Natural killer cell (primary cell): ENCODE results near the gene AUH. TPM values are rescaled to one million over a fixed set of nuclear protein-coding genes. Genes with fewer than 3 reads are reported as not detected.

Experiments
- ATAC-seq, 3 donors: fragments of 150-1000 bp in 2 of 3; fragments of 200-7000 bp in 1 of 3; cut with Tn5 transposase; 1 replicate in 1 of 3; 2 replicates in 2 of 3; pipeline ENCODE4 v1.10.0; 2021; ENCODE audit warnings: mild to moderate bottlenecking in 2 of 3, moderate library complexity in 2 of 3
- DNase-seq, 2 donors: peaks; one replicate each; pipeline versions ENCODE4 v3.0.0 to v3.0.0-alpha.2; 2013 to 2021; ENCODE audit warnings: mixed read lengths in 1 of 2
- H3K27ac ChIP-seq: one replicate; pipeline ENCODE4 v1.5.1; 2013; ENCODE audit warnings: mild to moderate bottlenecking, low read length
- H3K27me3 ChIP-seq: one replicate; pipeline ENCODE4 v1.6.1; 2013; ENCODE audit warnings: low read length; ENCODE audit not compliant: control insufficient read depth, insufficient read depth
- H3K36me3 ChIP-seq: one replicate; pipeline ENCODE4 v1.6.1; 2013; ENCODE audit warnings: low read length; ENCODE audit not compliant: control insufficient read depth, insufficient read depth
- H3K4me1 ChIP-seq: one replicate; pipeline ENCODE4 v1.6.1; 2013; ENCODE audit warnings: low read length; ENCODE audit not compliant: control insufficient read depth, insufficient read depth
- H3K4me3 ChIP-seq: one replicate; pipeline ENCODE4 v1.5.1; 2013; ENCODE audit warnings: low read length
- H3K9me3 ChIP-seq: one replicate; pipeline ENCODE4 v1.6.1; 2013; ENCODE audit warnings: low read length; ENCODE audit not compliant: control insufficient read depth, insufficient read depth
- H3K27ac Mint-ChIP-seq, 2 donors: one replicate each; pipeline ENCODE4 v1.8.0; 2022; ENCODE audit warnings: mild to moderate bottlenecking in 2 of 2, mixed read lengths in 2 of 2, moderate library complexity in 1 of 2
- H3K27me3 Mint-ChIP-seq, 2 donors: one replicate each; pipeline ENCODE4 v1.8.0; 2022; ENCODE audit warnings: low read depth in 2 of 2, mixed read lengths in 2 of 2
- H3K36me3 Mint-ChIP-seq: one replicate; pipeline ENCODE4 v1.8.0; 2022; ENCODE audit warnings: mixed read lengths
- H3K4me1 Mint-ChIP-seq, 2 donors: one replicate each; pipeline ENCODE4 v1.8.0; 2022; ENCODE audit warnings: mixed read lengths in 2 of 2
- H3K4me3 Mint-ChIP-seq: one replicate; pipeline ENCODE4 v1.8.0; 2022; ENCODE audit warnings: mild to moderate bottlenecking, moderate library complexity, mixed read lengths
- H3K9me3 Mint-ChIP-seq, 2 donors: one replicate each; pipeline ENCODE4 v1.8.0; 2022; ENCODE audit warnings: mixed read lengths in 2 of 2
- CTCF ChIP-seq: fragments of 200-600 bp; IDR thresholded peaks from one replicate; pipeline ENCODE4 v1.8.0; 2022; ENCODE audit warnings: antibody characterized with exemption
- WGBS: methylation state at CpG from one replicate; pipeline ENCODE4 v1.1.7; 2013; ENCODE audit warnings: missing lambda C conversion rate; ENCODE audit not compliant: insufficient coverage; 5-methylcytosine and 5-hydroxymethylcytosine counted together
- intact Hi-C: fragments of 100-400 bp; cut with micrococcal nuclease; formaldehyde crosslinking; loops from one replicate; pipeline ENCODE4 v1.14.2; 2022
- total RNA-seq, 4 donors: library from RNA; stranded (reverse); fragments of 120-200 nt in 1 of 4; gene quantifications; one replicate each; pipeline versions ENCODE4 v1.2.3 to v1.2.4, GENCODE V29; 2013 to 2022

Gene AUH
- total RNA-seq, 3 donors from 2014 or later (not counting 1 experiment from before 2014, with no cell fraction given): 26.7 to 36.6 (median 34.9) TPM

GRCh38 chr9:91395106-91395552, 33.4 kb upstream of the AUH start:
- H3K4me3 ChIP-seq: no peak overlapping the region
- Mint-ChIP-seq H3K4me3 (no peak overlapping the region), H3K9me3 (no peaks in the 10 kb centered on the region), H3K36me3 (no peaks in the 10 kb centered on the region), H3K4me1 (peaks cover 0 to 8% of the 10 kb centered on the region in 2 donors), H3K27me3 (no peaks in the 10 kb centered on the region), H3K27ac (no peak overlapping the region)
- intact Hi-C loops: no loop called here
- no peaks in the 10 kb centered on the region for H3K4me1 ChIP-seq
- ATAC-seq (no peak), DNase-seq (no peak)
- no peaks in the 10 kb centered on the region for H3K27me3 ChIP-seq
- no peak for TF ChIP-seq CTCF
- no peaks in the 10 kb centered on the region for H3K9me3 ChIP-seq
- H3K27ac ChIP-seq: no peak overlapping the region
- no peaks in the 10 kb centered on the region for H3K36me3 ChIP-seq
- 91% methylated on average over 3 of the region's 4 CpGs for WGBS

- Histone ChIP-seq H3K27me3 (no peaks in the 10 kb centered on the region), H3K27ac (no peak overlapping the region), H3K4me1 (no peaks in the 10 kb centered on the region), H3K4me3 (no peak overlapping the region), H3K36me3 (no peaks in the 10 kb centered on the region), H3K9me3 (no peaks in the 10 kb centered on the region)
- ATAC-seq: no peak
- no peak for TF ChIP-seq CTCF
- intact Hi-C loops: no loop called here
- H3K27me3 Mint-ChIP-seq: no peaks in the 10 kb centered on the region
- H3K4me3 Mint-ChIP-seq: no peak overlapping the region
- WGBS: 95% methylated on average over 4 of the region's 5 CpGs
- H3K36me3 Mint-ChIP-seq: no peaks in the 10 kb centered on the region
- peaks cover 0 to 8% of the 10 kb centered on the region in 2 donors for H3K4me1 Mint-ChIP-seq
- DNase-seq: no peak
- no peaks in the 10 kb centered on the region for H3K9me3 Mint-ChIP-seq
- no peak overlapping the region for H3K27ac Mint-ChIP-seq
These were observed 32.1 kb upstream of the AUH start for GRCh38 chr9:91393826-91394225.

GRCh38 chr9:91392435-91392834, 30.7 kb upstream of the AUH start:
- no peak for DNase-seq
- H3K27ac Mint-ChIP-seq: no peak overlapping the region
- intact Hi-C loops: no loop called here

More at GRCh38 chr9:91392435-91392834, 30.7 kb upstream of the AUH start:
- Mint-ChIP-seq H3K4me1 (peaks cover 0 to 8% of the 10 kb centered on the region in 2 donors), H3K9me3 (no peaks in the 10 kb centered on the region), H3K4me3 (no peak overlapping the region), H3K36me3 (no peaks in the 10 kb centered on the region), H3K27me3 (no peaks in the 10 kb centered on the region)
- no peak for ATAC-seq
- Histone ChIP-seq H3K9me3 (no peaks in the 10 kb centered on the region), H3K27me3 (no peaks in the 10 kb centered on the region), H3K4me1 (no peaks in the 10 kb centered on the region), H3K4me3 (no peak overlapping the region), H3K27ac (no peak overlapping the region), H3K36me3 (no peaks in the 10 kb centered on the region)
- 83% methylated on average over 1 of the region's 1 CpG for WGBS
- no peak for TF ChIP-seq CTCF
